HEK293T (cell line): ENCODE measurements around the gene KLK14.

ENCODE experiments used
- BHLHE40 ChIP-seq: fragments of 450-650 bp; IDR thresholded peaks from 2 replicates; pipeline ENCODE4 v1.6.1; 2016; ENCODE audit warnings: mild to moderate bottlenecking, moderate library complexity, borderline replicate concordance
- ELF4 ChIP-seq: fragments of 450-650 bp; IDR thresholded peaks from 2 replicates; pipeline ENCODE4 v1.6.1; 2017; ENCODE audit warnings: antibody characterized with exemption
- FOXA1 ChIP-seq: fragments of 450-650 bp; IDR thresholded peaks from 2 replicates; pipeline ENCODE4 v1.6.1; 2016; ENCODE audit warnings: mild to moderate bottlenecking
- FOXK2 ChIP-seq: fragments of 450-650 bp; IDR thresholded peaks from 2 replicates; pipeline ENCODE4 v1.6.1; 2016; ENCODE audit warnings: mild to moderate bottlenecking
- FOXM1 ChIP-seq: fragments of 450-650 bp; IDR thresholded peaks from 2 replicates; pipeline ENCODE4 v1.6.1; 2017; ENCODE audit warnings: mild to moderate bottlenecking, borderline replicate concordance
- L3MBTL2 ChIP-seq: fragments of 450-650 bp; conservative IDR thresholded peaks from 2 replicates; pipeline ENCODE4 v1.6.1; 2016; ENCODE audit warnings: mild to moderate bottlenecking
- LEF1 ChIP-seq: fragments of 450-650 bp; IDR thresholded peaks from 2 replicates; pipeline ENCODE4 v1.6.1; 2017; ENCODE audit warnings: mild to moderate bottlenecking, borderline replicate concordance
- NFRKB ChIP-seq: fragments of 450-650 bp; IDR thresholded peaks from 2 replicates; pipeline ENCODE4 v1.6.1; 2016; ENCODE audit warnings: mild to moderate bottlenecking, moderate library complexity
- PKNOX1 ChIP-seq: fragments of 450-650 bp; IDR thresholded peaks from 2 replicates; pipeline ENCODE4 v1.6.1; 2016
- SP1 ChIP-seq: fragments of 450-650 bp; IDR thresholded peaks from 2 replicates; pipeline ENCODE4 v1.6.1; 2017
- TARDBP ChIP-seq: fragments of 450-650 bp; IDR thresholded peaks from 2 replicates; pipeline ENCODE4 v1.6.1; 2016

DNA sequence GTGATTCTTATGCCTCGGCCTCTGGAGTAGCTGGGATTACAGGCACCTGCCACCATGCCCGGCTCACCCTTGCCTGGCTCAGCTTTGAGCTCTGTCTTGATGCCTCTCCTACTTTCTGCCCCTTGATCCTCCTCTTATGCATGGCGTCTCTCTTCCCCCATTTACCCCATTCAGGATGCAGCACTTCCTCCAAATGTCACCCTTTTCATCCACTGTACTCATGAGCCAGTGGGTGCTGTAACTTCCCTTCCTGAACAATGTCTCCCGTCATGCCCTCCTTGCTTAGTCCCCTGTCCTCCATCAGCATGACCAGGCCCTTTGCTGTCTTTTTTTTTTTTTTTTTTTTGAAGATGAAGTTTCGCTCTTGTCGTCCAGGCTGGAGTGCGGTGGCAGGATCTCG, 38.6 kb upstream of the KLK14 start:
- TF ChIP-seq LEF1 (no peak), BHLHE40 (no peak), TARDBP (no peak), SP1 (no peak), PKNOX1 (no peak), FOXK2 (no peak), ELF4 (no peak), NFRKB (no peak), FOXA1 (no peak), L3MBTL2 (no peak), FOXM1 (no peak)
